HG02870 (cell line): ENCODE measurements around the gene KRTAP12-3.
"Not testable (repeated sequence)": the region's sequence is repeated elsewhere in the genome, so short reads cannot be mapped to it uniquely, and the experiment has no call there.

Experiments used
- ATAC-seq: cut with Tn5 transposase; IDR thresholded peaks from one replicate; pipeline ENCODE4 v1.9.1; 2021; ENCODE audit warnings: mild to moderate bottlenecking, moderate library complexity; ENCODE audit not compliant: unreplicated experiment

The KRTAP12-3 gene

DNA sequence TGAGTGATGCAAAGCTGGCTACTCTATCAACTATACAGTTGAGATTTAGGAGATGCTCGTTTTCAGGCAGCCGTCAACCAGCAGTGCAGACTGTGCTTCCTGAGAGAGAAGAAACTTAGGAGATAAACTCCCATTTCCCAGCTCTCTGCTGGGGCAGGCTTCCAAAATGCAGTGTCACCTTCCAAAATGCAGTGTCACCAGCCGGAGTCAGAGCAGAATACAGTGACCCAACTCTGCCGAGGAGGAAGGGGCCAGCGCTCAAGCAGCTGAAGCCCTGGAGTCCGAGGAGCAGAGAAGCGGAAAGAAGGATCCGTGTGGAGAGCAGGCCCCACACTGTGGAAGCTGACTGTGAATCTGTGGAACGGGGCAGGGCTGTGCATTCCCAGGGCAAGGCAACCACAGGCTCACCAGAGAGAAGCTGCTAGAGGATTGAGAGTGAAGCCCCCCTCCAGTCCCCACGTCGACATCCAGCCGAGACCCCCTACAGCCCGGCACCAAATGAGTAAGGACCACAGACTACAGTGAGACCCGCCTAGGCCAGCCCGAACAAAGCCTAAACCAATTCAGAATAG, 24.9 kb downstream of the KRTAP12-3 start:
- ATAC-seq: no peak

GRCh38 chr21:44684077-44684476, 26.3 kb downstream of the KRTAP12-3 start:
- ATAC-seq: no peak

GRCh38 chr21:44684483-44684882, 26.8 kb downstream of the KRTAP12-3 start:
- no peak for ATAC-seq

DNA sequence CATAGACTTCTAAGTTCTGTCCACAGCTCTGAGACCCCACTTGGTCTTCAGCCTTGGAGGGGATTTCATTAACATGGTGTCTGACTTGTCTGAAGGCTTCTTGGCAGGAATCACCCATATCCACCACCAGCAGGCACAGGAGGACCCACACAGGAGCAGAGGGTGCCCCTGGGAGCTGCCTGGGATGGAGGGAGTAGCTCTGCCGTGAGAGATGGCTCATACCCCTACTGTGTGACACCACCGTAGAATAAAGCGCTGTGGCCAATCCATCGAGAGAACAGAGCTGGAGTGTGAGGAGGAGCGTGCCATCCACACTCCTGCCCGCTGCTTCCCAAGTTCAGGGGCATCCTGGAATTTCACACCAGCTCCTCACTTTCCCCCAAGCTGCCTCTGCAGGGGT, 27.3 kb downstream of the KRTAP12-3 start:
- ATAC-seq: not testable (repeated sequence)

GRCh38 chr21:44686000-44686781, 28.5 kb downstream of the KRTAP12-3 start:
- ATAC-seq: no peak

DNA sequence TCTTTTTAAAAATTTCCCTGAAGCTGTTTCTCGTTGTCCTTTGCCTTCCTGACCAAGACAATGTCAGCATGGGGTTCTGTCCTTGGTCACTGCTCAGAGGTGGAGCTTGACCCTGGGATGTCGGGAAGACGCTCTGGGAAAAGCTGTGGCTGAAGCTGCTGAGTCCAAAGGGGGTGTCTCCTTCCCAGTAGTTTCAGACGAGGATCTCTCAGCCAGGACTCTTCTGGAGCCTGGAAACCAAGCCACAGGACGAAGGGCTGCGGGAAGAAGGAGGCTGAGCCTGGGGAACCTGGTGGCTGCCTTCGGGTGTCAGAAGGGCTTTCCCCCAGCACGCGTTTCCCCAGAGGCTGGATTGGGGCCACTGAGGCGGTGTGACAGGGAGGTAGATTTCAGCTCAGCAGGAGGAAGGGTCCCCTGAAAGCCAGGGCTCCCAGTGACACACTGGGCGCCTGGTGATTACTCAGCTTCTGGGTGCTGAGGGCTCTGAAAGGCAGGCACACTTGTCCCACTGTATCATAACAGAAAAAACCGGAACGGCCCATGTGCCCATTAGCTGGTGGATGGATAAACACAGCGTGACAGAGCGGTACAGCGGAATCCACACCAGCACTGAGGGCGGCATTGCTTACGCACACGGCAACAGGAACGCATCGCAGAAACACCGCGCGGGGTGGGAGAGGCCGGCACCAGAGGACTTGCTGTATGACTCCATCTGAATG, 29.3 kb downstream of the KRTAP12-3 start:
- ATAC-seq: no peak

GRCh38 chr21:44687671-44688070, 29.9 kb downstream of the KRTAP12-3 start:
- no peak for ATAC-seq

GRCh38 chr21:44689740-44690139, 32.0 kb downstream of the KRTAP12-3 start:
- not testable (repeated sequence) for ATAC-seq

GRCh38 chr21:44691686-44692085, 34.0 kb downstream of the KRTAP12-3 start:
- no peak for ATAC-seq

- no peak for ATAC-seq
Measured at GRCh38 chr21:44692798-44693512, 35.2 kb downstream of the KRTAP12-3 start.

DNA sequence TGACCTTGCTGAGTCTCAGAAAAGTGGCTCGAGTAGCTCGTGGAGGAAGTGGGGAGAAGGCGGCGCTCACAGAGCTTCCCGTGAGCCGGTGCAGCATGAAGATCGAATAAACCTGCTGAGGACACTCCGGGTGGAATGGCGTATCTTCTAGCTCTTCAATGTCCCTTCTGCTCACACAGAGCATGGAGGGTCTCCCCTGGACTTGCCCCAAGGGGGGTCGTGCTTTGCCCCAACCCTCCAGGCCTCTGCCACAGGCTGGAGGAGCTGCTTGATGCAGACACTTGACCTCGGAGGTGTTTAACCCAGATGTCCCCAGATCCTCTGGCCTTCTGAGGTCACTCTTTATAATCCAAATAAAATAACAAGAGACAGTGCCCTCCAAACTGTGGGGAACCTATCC, 37.0 kb downstream of the KRTAP12-3 start:
- no peak for ATAC-seq

GRCh38 chr21:44695184-44695583, 37.5 kb downstream of the KRTAP12-3 start:
- no peak for ATAC-seq

GRCh38 chr21:44695641-44696040, 37.9 kb downstream of the KRTAP12-3 start:
- no peak for ATAC-seq

DNA sequence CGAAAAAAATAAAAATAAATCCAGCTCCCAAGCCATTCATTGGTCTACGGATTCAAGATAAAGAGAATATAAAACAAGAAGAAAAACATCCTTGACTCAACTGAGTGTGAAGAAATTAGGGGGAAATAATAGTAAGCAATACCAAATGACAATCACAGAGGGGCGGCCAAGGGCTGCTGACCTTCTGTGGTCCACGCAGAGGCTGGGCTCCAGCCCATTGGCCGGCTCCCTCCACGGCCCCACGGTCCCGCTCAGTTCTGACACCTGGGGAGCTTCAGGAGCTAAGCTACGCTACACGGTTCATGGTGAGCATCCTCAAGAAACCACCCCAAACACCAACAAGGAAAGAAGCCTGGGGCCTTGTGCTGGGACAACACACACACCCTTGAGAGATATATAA, 38.8 kb downstream of the KRTAP12-3 start:
- ATAC-seq: no peak

DNA sequence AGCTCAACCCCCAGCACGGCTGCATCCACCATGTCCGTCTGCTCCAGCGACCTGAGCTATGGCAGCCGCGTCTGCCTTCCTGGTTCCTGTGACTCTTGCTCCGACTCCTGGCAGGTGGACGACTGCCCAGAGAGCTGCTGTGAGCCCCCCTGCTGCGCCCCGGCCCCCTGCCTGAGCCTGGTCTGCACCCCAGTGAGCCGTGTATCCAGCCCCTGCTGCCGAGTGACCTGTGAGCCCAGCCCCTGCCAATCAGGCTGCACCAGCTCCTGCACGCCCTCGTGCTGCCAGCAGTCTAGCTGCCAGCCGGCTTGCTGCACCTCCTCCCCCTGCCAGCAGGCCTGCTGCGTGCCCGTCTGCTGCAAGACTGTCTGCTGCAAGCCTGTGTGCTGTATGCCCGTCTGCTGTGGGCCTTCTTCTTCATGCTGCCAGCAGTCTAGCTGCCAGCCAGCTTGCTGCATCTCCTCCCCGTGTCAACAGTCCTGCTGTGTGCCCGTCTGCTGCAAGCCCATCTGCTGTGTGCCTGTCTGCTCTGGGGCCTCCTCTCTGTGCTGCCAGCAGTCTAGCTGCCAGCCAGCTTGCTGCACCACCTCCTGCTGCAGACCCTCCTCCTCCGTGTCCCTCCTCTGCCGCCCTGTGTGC, 39.6 kb downstream of the KRTAP12-3 start, which contains the start of gene KRTAP10-12:
TSS of gene KRTAP10-12 (plus strand) at position 1 of the 639 bp plus-strand sequence. CDS start at position 31, 30 bp downstream.
- ATAC-seq: not testable (repeated sequence)

DNA sequence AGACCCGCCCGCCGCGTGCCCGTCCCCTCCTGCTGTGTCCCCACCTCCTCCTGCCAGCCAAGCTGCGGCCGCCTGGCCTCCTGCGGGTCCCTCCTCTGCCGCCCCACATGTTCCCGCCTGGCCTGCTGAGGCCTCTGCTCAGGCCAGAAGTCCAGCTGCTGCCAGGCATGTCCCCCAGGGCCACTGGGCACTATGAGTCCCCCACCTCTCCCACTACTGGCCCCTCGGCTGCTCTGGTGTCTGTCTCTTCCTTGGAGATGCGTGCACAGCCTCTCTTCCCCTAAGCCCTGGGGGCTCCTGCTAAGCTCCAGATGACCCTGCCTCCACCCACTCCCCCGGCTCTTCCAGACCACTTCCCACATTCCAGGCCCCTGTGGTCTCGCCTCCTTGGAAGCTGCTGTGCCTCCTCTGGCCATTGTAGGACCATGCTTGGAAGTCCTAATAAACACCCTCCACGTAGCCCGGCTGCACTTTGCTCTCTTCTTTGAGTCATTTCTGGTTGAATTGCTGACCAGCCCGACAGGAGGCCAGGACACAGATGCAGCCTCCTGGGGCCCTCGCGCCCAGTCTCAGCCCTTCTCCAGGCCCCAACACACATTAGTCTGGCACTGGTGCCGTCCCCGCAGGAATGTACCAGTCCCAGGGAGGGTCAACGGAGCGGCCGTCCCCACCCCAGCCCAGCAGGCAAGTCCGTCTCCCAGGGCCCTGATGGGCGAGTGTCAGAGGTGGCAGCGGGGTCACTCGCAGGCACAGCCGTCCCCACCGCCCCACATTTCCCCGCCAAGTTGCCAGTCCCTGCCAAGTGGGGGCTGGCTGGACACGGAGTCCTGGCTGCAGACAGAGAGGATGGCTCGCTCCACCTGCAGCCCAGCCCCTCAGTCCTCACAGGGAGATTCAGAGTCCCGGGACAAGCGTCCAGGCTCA, 40.3 kb downstream of the KRTAP12-3 start:
- no peak for ATAC-seq

GRCh38 chr21:44699502-44700001, 41.8 kb downstream of the KRTAP12-3 start:
- ATAC-seq: no peak

DNA sequence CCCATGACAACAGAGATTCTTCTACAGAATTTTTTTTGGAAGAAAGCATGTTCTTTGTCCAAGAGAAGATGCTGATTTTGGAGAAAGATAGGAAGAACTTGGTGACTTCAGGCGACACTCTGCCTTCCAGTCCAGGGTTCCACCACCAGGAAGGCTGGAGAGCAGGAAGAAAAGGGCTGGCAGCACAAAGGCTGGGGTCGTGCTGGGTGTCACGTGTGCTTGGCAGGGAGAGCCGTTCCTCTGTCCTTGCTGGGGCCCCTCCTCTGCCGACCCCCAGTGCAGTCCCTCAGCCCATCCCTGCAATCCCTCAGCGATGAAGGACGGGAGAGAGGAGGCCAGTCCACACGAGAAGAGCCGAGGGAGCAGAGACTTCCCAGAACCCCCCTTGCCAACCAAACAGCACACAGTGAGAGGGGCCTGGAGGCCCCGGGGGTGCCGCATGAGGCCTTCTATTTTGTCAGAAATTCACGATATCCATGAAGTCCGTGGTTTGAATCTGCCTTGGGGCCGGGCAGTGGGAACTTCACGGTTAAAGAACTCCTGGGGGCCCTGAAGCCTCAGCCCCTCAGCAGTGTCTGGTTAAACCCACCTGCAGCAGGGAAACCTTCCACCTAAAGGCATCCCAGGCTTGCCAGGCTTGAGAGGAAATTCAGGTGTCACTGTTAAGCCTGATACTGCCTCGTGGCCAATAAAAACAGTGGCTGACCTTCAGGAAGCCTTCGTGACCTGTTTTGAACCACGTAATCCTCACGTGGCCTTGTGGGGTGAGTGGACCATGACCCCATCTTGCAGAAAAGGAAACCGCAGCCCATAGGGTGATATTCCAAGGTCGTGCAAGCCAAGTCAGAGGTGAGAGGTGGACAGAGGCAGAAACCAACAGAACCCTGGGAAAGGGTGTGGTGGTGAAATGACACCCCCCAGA, 42.6 kb downstream of the KRTAP12-3 start:
- no peak for ATAC-seq
